ENCODE data around the gene DLX6. TPM values are rescaled to one million over a fixed set of nuclear protein-coding genes. Genes with fewer than 3 reads are reported as not detected.

Gene DLX6
- total RNA-seq, 1 experiment from 2014 or later: 1.3 TPM

DNA sequence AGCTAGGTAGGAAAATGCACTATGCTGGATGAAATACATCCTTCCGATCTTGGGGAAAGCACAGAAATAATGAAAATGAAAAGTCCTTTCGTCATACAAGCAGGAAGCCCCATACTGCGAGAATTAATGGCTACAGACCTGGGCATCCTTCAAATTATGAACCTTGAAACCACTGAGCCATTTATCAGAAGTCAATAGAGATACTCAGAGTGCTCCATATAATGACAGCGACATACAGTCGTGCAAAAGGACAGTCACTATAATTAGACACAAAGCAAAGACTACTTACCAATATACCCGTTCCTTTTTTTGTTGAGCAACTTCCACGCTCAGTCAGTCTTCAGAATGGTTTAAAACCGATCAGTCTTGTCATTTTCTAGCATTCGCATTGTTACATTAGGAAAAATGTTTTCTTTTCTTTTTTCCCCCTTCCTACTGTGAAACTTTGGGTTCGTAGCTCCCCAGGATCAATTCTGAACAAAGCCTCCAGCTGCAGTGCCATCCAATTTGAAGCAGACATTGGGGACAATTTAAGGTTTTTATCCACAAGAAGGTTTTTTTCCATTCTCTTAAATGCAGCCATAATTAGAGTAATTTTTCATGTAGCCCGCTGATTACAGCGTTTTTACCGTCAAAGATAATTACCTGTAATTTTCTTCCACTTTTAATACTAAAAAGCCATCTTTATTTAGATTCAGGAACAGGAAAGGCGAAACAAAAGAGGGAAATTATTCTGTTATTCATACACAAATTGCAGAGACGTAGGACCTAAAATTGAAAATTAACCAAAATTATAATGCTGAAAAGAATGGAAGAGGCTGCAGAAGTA, 6.4 kb downstream of the DLX6 start:
- intact Hi-C loops (cut with micrococcal nuclease; ENCODE audit: unreplicated experiment) (no loop called here), in situ Hi-C loops (cut with HindIII; ENCODE audit: low pct_unique_long_range_greater_than_20kb, low sequenced_read_pairs) (no loop called here)
- Histone ChIP-seq H3K4me1 (ENCODE audit: control insufficient read depth, insufficient read depth, low read length) (peaks cover 8% of the 10 kb centered on the region; the same call in 1 of the 2 replicates), H3K27ac (ENCODE audit: low read length) (no peak overlapping the region), H3K36me3 (ENCODE audit: control insufficient read depth, insufficient read depth, low read length) (no peaks in the 10 kb centered on the region), H3K27me3 (ENCODE audit: control insufficient read depth, insufficient read depth, low read length) (peaks cover 22% of the 10 kb centered on the region), H3K4me3 (ENCODE audit: low read depth in 2 of 2, low read length in 2 of 2) (no peak overlapping the region), H3K9me3 (ENCODE audit: control insufficient read depth, insufficient read depth, low read depth, low read length) (no peaks in the 10 kb centered on the region)
- no peak for TF ChIP-seq SIN3A (IDR thresholded peaks at IDR 0.05; ENCODE audit: borderline replicate concordance, insufficient read depth, low read depth, low read length)
- TF ChIP-seq, protein P1, sequence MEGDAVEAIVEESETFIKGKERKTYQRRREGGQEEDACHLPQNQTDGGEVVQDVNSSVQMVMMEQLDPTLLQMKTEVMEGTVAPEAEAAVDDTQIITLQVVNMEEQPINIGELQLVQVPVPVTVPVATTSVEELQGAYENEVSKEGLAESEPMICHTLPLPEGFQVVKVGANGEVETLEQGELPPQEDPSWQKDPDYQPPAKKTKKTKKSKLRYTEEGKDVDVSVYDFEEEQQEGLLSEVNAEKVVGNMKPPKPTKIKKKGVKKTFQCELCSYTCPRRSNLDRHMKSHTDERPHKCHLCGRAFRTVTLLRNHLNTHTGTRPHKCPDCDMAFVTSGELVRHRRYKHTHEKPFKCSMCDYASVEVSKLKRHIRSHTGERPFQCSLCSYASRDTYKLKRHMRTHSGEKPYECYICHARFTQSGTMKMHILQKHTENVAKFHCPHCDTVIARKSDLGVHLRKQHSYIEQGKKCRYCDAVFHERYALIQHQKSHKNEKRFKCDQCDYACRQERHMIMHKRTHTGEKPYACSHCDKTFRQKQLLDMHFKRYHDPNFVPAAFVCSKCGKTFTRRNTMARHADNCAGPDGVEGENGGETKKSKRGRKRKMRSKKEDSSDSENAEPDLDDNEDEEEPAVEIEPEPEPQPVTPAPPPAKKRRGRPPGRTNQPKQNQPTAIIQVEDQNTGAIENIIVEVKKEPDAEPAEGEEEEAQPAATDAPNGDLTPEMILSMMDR (IDR thresholded peaks at IDR 0.05): no peak
- TF ChIP-seq, protein P2, sequence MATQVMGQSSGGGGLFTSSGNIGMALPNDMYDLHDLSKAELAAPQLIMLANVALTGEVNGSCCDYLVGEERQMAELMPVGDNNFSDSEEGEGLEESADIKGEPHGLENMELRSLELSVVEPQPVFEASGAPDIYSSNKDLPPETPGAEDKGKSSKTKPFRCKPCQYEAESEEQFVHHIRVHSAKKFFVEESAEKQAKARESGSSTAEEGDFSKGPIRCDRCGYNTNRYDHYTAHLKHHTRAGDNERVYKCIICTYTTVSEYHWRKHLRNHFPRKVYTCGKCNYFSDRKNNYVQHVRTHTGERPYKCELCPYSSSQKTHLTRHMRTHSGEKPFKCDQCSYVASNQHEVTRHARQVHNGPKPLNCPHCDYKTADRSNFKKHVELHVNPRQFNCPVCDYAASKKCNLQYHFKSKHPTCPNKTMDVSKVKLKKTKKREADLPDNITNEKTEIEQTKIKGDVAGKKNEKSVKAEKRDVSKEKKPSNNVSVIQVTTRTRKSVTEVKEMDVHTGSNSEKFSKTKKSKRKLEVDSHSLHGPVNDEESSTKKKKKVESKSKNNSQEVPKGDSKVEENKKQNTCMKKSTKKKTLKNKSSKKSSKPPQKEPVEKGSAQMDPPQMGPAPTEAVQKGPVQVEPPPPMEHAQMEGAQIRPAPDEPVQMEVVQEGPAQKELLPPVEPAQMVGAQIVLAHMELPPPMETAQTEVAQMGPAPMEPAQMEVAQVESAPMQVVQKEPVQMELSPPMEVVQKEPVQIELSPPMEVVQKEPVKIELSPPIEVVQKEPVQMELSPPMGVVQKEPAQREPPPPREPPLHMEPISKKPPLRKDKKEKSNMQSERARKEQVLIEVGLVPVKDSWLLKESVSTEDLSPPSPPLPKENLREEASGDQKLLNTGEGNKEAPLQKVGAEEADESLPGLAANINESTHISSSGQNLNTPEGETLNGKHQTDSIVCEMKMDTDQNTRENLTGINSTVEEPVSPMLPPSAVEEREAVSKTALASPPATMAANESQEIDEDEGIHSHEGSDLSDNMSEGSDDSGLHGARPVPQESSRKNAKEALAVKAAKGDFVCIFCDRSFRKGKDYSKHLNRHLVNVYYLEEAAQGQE (IDR thresholded peaks at IDR 0.05; ENCODE audit: insufficient read depth in 1 of 2, low read depth in 2 of 2, low read length in 1 of 2): no peak
- TF ChIP-seq POLR2AphosphoS5 (IDR thresholded peaks at IDR 0.05; ENCODE audit: low read depth, low read length): no peak
- TF ChIP-seq TCF7L2 (IDR thresholded peaks at IDR 0.05; ENCODE audit: low read depth, low read length): no peak
- POLR2A ChIA-PET: no interaction called here
- no TSS peak for BruUV-seq (replicated peaks)
- no peak for ATAC-seq
- CTCF ChIA-PET: no interaction called here
- no peak for DNase-seq (ENCODE audit: low read depth, low spot score)

DNA sequence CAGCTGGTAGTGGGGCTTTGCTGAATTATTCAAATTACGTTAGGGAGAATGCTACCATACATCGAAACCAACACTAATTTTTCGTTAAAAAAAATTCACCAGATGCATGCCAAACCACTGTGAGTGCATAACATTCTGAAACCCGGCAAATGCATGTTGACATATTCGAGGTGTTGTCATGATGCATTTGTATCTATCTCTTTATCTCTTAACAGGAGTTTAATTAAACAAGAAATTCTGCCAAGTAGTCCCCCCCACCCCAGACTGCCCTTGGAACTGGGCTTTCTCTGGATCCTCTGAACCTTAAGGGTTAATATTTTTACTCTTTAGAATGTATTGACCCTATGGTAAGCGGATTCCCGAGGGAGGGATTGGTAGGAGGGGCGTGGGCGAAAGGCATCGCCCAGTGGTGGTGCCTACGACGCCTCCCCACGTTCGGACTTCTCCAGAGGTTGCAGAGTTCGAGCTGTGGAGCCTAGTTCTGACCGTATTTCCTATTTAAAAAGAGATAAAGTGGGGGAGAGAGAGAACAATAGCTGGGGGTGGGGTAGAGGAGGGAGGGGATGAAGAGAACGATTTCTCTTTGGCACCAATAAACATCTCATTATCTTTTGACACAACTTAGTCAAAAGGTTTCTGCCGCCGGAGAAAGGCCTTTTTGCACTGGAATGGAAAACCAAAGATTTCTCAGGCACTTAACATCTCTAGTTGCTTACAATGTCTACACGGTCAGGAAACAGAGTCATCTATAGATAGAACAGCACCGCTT, 7.2 kb downstream of the DLX6 start:
- TF ChIP-seq, protein P1 (IDR thresholded peaks at IDR 0.05): no peak
- TF ChIP-seq, protein P2 (IDR thresholded peaks at IDR 0.05; ENCODE audit: insufficient read depth in 1 of 2, low read depth in 2 of 2, low read length in 1 of 2): no peak
- TF ChIP-seq SIN3A (IDR thresholded peaks at IDR 0.05; ENCODE audit: borderline replicate concordance, insufficient read depth, low read depth, low read length): no peak
- TF ChIP-seq POLR2AphosphoS5 (IDR thresholded peaks at IDR 0.05; ENCODE audit: low read depth, low read length): no peak
- TF ChIP-seq TCF7L2 (IDR thresholded peaks at IDR 0.05; ENCODE audit: low read depth, low read length): no peak
- ATAC-seq (no peak), DNase-seq (ENCODE audit: low read depth, low spot score) (no peak)
- H3K36me3 ChIP-seq (ENCODE audit: control insufficient read depth, insufficient read depth, low read length): no peaks in the 10 kb centered on the region
- in situ Hi-C loops (cut with HindIII; ENCODE audit: low pct_unique_long_range_greater_than_20kb, low sequenced_read_pairs) (no loop called here), intact Hi-C loops (cut with micrococcal nuclease; ENCODE audit: unreplicated experiment) (no loop called here)
- H3K4me1 ChIP-seq (ENCODE audit: control insufficient read depth, insufficient read depth, low read length): peaks cover 8% of the 10 kb centered on the region; the same call in 1 of the 2 replicates
- CTCF ChIA-PET: no interaction called here
- no TSS peak for BruUV-seq (replicated peaks)
- POLR2A ChIA-PET: no interaction called here
- H3K4me3 ChIP-seq (ENCODE audit: low read depth in 2 of 2, low read length in 2 of 2): no peak overlapping the region
- H3K9me3 ChIP-seq (ENCODE audit: control insufficient read depth, insufficient read depth, low read depth, low read length): no peaks in the 10 kb centered on the region
- peaks cover 22% of the 10 kb centered on the region for H3K27me3 ChIP-seq (ENCODE audit: control insufficient read depth, insufficient read depth, low read length)
- H3K27ac ChIP-seq (ENCODE audit: low read length): no peak overlapping the region
